Measurements from ENCODE around the gene CFAP54.

- TF ChIP-seq, protein P1, sequence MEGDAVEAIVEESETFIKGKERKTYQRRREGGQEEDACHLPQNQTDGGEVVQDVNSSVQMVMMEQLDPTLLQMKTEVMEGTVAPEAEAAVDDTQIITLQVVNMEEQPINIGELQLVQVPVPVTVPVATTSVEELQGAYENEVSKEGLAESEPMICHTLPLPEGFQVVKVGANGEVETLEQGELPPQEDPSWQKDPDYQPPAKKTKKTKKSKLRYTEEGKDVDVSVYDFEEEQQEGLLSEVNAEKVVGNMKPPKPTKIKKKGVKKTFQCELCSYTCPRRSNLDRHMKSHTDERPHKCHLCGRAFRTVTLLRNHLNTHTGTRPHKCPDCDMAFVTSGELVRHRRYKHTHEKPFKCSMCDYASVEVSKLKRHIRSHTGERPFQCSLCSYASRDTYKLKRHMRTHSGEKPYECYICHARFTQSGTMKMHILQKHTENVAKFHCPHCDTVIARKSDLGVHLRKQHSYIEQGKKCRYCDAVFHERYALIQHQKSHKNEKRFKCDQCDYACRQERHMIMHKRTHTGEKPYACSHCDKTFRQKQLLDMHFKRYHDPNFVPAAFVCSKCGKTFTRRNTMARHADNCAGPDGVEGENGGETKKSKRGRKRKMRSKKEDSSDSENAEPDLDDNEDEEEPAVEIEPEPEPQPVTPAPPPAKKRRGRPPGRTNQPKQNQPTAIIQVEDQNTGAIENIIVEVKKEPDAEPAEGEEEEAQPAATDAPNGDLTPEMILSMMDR (IDR thresholded peaks at IDR 0.05): no peak
- no peak for TF ChIP-seq POLR2A (IDR thresholded peaks at IDR 0.05)
- no peak for TF ChIP-seq POLR2AphosphoS5 (IDR thresholded peaks at IDR 0.05)
These were observed 397.8 kb downstream of the CFAP54 start for GRCh38 chr12:96886998-96887677.

Data from upper lobe of left lung (tissue), 4 donors.